Hepatocyte (in vitro differentiated cells): Measurements from ENCODE around the gene PITPNC1.

Experiments used
- CTCF ChIP-seq: fragments of 200-600 bp; sonication (generic); IDR thresholded peaks from 2 replicates; pipeline ENCODE4 v1.5.1; 2016; ENCODE audit warnings: antibody characterized with exemption, mild to moderate bottlenecking; ENCODE audit not compliant: poor library complexity
- EZH2 ChIP-seq: fragments of 200-600 bp; sonication (generic); IDR thresholded peaks from 2 replicates; pipeline ENCODE4 v1.6.1; 2016; ENCODE audit warnings: antibody characterized with exemption, mild to moderate bottlenecking, borderline replicate concordance
- EZH2phosphoT487 ChIP-seq: fragments of 200-600 bp; sonication (generic); IDR thresholded peaks from one replicate; pipeline ENCODE4 v1.6.1; 2018; ENCODE audit warnings: antibody characterized with exemption, mild to moderate bottlenecking, low read depth, moderate library complexity; ENCODE audit not compliant: unreplicated experiment, severe bottlenecking

GRCh38 chr17:67349420-67349819 lies 27.7 kb upstream of the PITPNC1 start:
- no peak for TF ChIP-seq CTCF
- TF ChIP-seq EZH2: no peak
- TF ChIP-seq EZH2phosphoT487: no peak
